ENCODE results near the gene EXOC6. TPM values are rescaled to one million over a fixed set of nuclear protein-coding genes. Genes with fewer than 3 reads are reported as not detected.

EXOC6 gene
- total RNA-seq, 4 donors from 2014 or later, result 10.5 to 82.1 (median 31.7) TPM

GRCh38 chr10:92920866-92921265, 72.5 kb downstream of the EXOC6 start:
- H3K27ac ChIP-seq, result no peak overlapping the region
- no peaks in the 10 kb centered on the region for H3K9me3 ChIP-seq
- peaks cover 0 to 4% (median 0%) of the 10 kb centered on the region in 3 donors for H3K36me3 ChIP-seq
- no peak for DNase-seq
- no peak overlapping the region for H3K4me3 ChIP-seq
- H3K27me3 ChIP-seq, result no peaks in the 10 kb centered on the region
- TF ChIP-seq, protein P1, sequence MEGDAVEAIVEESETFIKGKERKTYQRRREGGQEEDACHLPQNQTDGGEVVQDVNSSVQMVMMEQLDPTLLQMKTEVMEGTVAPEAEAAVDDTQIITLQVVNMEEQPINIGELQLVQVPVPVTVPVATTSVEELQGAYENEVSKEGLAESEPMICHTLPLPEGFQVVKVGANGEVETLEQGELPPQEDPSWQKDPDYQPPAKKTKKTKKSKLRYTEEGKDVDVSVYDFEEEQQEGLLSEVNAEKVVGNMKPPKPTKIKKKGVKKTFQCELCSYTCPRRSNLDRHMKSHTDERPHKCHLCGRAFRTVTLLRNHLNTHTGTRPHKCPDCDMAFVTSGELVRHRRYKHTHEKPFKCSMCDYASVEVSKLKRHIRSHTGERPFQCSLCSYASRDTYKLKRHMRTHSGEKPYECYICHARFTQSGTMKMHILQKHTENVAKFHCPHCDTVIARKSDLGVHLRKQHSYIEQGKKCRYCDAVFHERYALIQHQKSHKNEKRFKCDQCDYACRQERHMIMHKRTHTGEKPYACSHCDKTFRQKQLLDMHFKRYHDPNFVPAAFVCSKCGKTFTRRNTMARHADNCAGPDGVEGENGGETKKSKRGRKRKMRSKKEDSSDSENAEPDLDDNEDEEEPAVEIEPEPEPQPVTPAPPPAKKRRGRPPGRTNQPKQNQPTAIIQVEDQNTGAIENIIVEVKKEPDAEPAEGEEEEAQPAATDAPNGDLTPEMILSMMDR (IDR thresholded peaks at IDR 0.05), result no peak
- TF ChIP-seq POLR2A (IDR thresholded peaks at IDR 0.05), result no peak
- H3K4me1 ChIP-seq, result no peaks in the 10 kb centered on the region

DNA sequence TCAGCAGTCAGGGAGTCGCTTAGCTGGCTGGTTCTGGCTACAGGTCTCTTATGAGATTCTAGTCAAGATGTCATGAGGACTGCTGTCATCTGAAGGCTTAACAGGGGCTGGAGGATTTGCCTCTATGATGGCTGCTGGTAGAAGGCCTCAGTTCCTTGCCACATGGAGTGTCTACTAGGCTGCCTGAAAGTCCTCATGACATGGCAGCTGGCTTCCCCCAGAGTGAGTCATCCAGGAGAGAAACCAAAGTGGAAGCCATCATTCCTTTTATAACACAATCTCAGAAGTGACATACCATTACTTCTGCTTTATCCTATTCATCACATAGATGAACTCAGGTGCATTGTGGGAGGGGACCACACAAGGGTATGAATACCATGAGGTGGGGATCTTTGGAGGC, 75.1 kb downstream of the EXOC6 start:
- no peaks in the 10 kb centered on the region for H3K27me3 ChIP-seq
- TF ChIP-seq, protein P1 (IDR thresholded peaks at IDR 0.05), result no peak
- no peak for TF ChIP-seq POLR2A (IDR thresholded peaks at IDR 0.05)
- no peak overlapping the region for H3K4me3 ChIP-seq
- no peaks in the 10 kb centered on the region for H3K4me1 ChIP-seq
- no peak overlapping the region for H3K27ac ChIP-seq
- no peaks in the 10 kb centered on the region for H3K9me3 ChIP-seq
- peaks cover 0 to 4% (median 0%) of the 10 kb centered on the region in 3 donors for H3K36me3 ChIP-seq
- no peak for DNase-seq

DNA sequence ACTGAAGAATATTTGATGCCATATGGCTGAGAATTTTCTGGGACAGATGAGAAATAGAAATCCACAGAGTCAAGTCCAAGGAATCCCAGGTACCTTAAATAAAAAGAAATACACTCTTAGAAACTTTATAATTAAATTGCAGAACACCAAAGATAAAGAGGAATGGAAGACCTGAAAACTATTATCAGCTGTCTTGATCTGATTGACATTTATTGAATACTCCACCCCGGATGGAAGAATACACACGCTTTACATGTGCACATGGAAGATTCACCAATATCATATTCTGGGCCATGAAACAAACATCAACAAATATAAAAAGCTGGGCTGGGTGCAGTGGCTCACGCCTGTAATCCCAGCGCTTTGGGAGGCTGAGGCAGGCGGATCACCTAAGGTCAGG, 81.6 kb downstream of the EXOC6 start:
- peaks cover 0 to 4% (median 0%) of the 10 kb centered on the region in 3 donors for H3K36me3 ChIP-seq
- H3K9me3 ChIP-seq, result no peaks in the 10 kb centered on the region
- H3K4me1 ChIP-seq, result no peaks in the 10 kb centered on the region
- DNase-seq, result no peak
- no peak overlapping the region for H3K4me3 ChIP-seq
- H3K27me3 ChIP-seq, result no peaks in the 10 kb centered on the region
- TF ChIP-seq POLR2A (IDR thresholded peaks at IDR 0.05), result no peak
- TF ChIP-seq, protein P1 (IDR thresholded peaks at IDR 0.05), result no peak
- H3K27ac ChIP-seq, result no peak overlapping the region

DNA sequence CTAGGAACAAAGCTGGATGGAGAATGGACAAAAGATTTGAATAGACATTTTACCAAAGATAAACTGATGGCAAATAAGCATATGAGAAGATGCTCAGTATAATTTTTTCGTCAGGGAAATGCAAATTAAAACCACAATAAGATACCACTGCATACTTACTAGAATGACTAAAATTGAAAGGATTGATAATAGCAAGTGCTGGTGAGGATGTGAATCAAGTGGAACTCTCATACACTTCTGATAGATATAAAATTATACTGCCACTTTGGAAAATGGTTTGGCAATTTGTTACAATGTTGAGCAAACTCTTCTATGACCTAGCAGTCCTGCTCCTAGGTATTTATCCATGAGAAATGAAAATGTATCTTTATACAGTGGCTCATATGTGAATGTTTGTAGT, 83.3 kb downstream of the EXOC6 start:
- no peak for DNase-seq
- Histone ChIP-seq H3K36me3 (peaks cover 0 to 4% (median 0%) of the 10 kb centered on the region in 3 donors), H3K4me1 (no peaks in the 10 kb centered on the region), H3K27ac (no peak overlapping the region), H3K9me3 (no peaks in the 10 kb centered on the region), H3K4me3 (no peak overlapping the region), H3K27me3 (no peaks in the 10 kb centered on the region)
- no peak for TF ChIP-seq POLR2A (IDR thresholded peaks at IDR 0.05)
- TF ChIP-seq, protein P1 (IDR thresholded peaks at IDR 0.05), result no peak

DNA sequence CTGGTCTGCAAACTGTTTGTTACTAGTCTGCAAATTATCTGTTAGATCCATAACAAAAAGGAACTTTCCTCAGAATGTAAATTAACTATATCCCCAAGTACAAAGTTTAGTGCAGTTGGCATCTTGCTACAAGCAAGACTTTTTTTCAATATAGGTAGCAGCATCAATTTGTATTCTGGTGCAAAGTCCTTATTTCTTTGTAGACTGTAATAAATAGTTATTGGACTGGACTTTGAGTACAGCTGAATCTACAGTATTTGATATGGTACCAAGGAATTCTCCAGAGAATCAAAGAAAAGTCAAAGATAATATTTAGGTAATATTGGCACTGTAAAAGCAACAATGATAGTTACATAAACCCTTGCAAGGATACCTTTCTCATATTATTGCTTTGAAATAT, 89.6 kb downstream of the EXOC6 start:
- no peaks in the 10 kb centered on the region for H3K36me3 ChIP-seq
- DNase-seq, result no peak
- H3K27ac ChIP-seq, result no peak overlapping the region
- TF ChIP-seq, protein P1 (IDR thresholded peaks at IDR 0.05), result no peak
- no peak for TF ChIP-seq POLR2A (IDR thresholded peaks at IDR 0.05)
- no peaks in the 10 kb centered on the region for H3K4me1 ChIP-seq
- no peaks in the 10 kb centered on the region for H3K27me3 ChIP-seq
- no peak overlapping the region for H3K4me3 ChIP-seq
- no peaks in the 10 kb centered on the region for H3K9me3 ChIP-seq

- Histone ChIP-seq H3K27me3 (no peaks in the 10 kb centered on the region), H3K4me3 (no peak overlapping the region), H3K4me1 (no peaks in the 10 kb centered on the region), H3K27ac (no peak overlapping the region), H3K36me3 (peaks cover 0 to 2% (median 0%) of the 10 kb centered on the region in 3 donors), H3K9me3 (no peaks in the 10 kb centered on the region)
- no peak for DNase-seq
- TF ChIP-seq, protein P1 (IDR thresholded peaks at IDR 0.05), result no peak
Measured at GRCh38 chr10:92938841-92939240, 90.5 kb downstream of the EXOC6 start.
